HG02798 (cell line): Measurements from ENCODE around the gene SNCA.

Experiments
- ATAC-seq: cut with Tn5 transposase; IDR thresholded peaks from one replicate; pipeline ENCODE4 v1.9.1; 2021; ENCODE audit warnings: mild to moderate bottlenecking; ENCODE audit not compliant: unreplicated experiment, poor library complexity

The SNCA gene

GRCh38 chr4:89757154-89757719 is 79.7 kb downstream of the SNCA start:
- ATAC-seq = no peak

DNA sequence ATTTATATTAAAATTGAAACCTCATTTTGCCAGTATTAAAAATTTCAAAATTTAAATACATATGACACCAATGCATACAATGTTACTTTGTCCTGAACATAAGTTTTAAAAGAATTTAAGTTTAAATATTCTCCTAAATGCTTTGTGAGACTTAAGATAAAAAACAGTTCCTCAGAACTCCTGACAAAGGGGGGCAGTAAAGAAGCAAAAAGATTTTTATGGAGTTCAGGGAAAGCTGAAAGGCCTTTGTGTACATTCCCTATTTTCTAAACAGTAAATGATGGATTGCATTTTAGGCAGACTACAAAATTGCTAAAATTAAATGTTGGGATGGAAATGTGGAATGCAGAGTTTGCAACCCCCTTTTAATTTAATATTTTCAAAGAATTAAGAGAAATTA is 81.7 kb downstream of the SNCA start:
- no peak for ATAC-seq

DNA sequence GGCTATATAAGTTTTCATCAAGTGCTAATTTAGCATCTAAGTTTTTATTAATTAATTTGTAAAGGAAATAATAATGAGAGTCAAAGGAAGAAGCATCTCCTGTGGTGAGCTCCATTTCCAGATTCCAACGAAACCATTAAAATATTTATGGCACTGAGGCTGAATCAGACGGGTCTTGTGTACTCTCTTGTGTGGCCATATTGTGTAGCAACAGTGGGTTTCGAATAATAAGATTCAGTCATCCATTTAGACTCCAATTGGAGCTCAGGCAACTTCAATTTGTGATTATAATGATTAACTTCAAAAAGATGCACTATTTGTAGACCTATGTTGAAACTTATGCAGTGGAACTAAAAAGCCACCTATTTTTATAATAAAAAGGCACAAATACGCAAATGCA is 82.4 kb downstream of the SNCA start:
- ATAC-seq = no peak

- no peak for ATAC-seq
Measured at GRCh38 chr4:89753601-89754066, 83.3 kb downstream of the SNCA start.

DNA sequence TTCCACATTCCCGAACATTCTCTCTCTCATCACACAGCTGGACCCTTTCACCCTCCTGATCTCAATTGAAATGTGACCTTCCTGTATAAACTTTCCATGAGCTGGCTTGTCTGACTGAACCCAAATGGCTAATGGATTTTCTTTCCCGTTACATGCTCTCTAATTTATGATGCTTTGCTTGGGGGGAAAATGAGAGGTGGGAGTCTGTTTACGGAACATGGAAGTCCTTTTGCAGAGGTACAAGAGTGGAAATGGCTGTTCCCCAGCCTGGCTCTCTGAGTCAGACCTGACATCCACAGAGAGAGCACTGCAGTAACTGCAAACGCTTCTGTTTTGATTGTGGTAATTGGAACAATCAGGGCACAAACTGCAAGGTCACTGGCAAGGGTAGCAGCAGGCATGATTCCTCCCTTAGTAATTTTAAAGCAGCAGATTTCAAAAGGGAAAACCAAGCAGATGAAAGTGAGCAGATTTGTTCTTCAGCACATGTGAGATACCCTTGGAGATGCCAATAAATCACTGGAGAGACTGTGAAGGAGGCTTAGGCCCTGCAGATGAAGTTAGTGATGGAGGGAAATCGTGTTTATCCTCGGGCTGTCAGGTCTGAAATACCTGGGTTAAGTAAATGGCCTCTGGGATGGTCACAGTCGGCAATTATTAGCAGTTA is 83.9 kb downstream of the SNCA start:
- ATAC-seq = no peak

DNA sequence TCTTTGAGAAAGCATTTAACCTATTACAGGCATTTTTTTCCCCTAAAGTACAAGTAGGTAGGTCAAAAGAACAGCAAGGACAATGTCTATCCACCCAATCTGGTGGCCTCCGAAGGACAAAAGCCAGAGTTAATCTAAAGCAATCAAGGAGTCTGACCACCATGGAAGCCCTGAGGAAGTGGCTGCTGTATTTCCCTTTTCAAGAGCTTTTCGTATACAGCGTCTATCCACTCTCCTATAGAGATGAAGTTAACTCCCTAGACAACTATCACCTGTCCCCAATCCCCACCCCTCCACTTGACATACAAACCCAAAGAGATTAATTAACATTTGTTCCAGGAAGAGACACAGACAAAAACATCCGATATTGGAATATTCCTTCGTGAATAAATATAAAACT is 85.5 kb downstream of the SNCA start:
- ATAC-seq = no peak

GRCh38 chr4:89746377-89746776 is 90.6 kb downstream of the SNCA start:
- ATAC-seq = no peak

- no peak for ATAC-seq
Measured at GRCh38 chr4:89745708-89746107, 91.3 kb downstream of the SNCA start.

GRCh38 chr4:89744914-89745313 is 92.0 kb downstream of the SNCA start:
- no peak for ATAC-seq

GRCh38 chr4:89741768-89742167 is 95.2 kb downstream of the SNCA start:
- no peak for ATAC-seq

GRCh38 chr4:89739311-89739988 is 97.5 kb downstream of the SNCA start:
- no peak for ATAC-seq

DNA sequence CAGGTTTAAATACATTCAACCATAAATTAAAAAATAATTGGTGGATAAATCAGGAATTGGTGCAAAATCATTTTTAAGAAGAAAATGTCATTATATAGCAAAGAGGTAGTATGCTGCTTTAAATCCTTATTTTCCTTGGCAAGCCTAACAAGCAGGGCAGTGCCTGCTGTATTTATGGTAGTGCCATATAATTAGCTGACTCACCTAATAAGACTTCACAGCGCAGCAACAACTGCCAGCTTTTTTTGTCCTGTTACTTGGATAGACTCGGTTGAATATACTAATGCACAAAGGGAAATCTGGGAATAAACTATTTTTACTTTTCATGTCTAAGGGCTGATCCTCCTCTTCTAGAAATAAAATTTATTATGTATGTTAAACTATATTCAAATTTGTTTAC is 99.1 kb downstream of the SNCA start:
- ATAC-seq = no peak

DNA sequence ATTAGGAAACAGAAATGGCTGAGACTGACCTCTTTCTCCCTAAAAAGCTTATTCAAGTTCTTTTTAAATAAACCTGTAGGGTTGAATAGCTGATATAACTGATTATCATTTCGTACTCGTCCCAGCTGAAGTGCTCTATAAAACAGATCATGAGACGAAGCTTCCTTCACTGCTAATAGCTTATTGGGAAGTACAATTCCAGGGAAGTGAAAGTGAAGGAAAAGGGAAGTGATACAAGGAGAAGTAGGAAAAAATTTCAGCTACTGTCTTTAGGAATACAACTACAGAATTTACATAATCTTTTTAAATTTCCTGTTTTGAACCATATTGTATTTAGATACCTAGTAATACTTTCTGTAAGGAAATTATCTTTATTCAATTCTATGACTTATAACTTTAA is 103.0 kb downstream of the SNCA start:
- ATAC-seq = no peak

DNA sequence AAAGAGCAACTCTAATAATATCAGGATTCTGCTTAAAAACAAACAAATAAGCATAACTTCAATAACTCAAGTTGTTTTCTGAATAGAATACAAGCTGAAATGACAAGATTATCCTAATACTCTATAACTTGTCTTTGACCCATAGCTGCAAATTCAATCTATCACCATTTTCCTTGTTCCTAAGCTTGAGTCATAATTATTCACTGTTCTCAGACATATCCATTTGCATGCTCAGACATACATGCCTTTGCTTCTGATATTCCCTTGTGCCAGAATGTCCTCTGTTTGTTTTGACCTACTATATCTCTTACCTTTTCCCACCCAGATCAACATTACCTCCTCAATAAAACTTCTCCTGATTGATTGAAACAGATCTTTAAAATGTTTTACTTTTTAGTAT is 109.7 kb downstream of the SNCA start:
- ATAC-seq = no peak

- ATAC-seq = no peak
Measured at GRCh38 chr4:89725268-89725667, 111.7 kb downstream of the SNCA start.

GRCh38 chr4:89724716-89725115 is 112.2 kb downstream of the SNCA start:
- ATAC-seq = no peak

DNA sequence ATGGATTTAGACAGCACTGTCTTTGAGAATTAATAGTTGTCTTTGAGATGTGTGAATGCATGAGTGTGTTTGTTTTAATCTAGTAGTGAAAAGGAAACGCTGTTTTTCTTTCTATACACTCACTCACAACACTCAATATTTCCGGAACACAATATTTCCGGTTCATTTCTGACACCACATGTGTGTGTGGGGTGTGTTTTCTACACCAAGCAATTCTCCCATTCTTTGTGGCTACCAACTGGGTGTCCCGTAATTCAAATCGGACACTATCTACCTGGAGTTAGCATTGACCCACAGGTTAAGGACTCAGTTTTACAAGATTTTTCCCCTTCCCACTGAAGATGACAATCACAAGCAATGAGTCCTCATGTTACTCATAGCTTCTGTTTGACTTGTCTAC is 113.9 kb downstream of the SNCA start:
- ATAC-seq = no peak

- ATAC-seq = no peak
Measured at GRCh38 chr4:89722517-89722916, 114.4 kb downstream of the SNCA start.

DNA sequence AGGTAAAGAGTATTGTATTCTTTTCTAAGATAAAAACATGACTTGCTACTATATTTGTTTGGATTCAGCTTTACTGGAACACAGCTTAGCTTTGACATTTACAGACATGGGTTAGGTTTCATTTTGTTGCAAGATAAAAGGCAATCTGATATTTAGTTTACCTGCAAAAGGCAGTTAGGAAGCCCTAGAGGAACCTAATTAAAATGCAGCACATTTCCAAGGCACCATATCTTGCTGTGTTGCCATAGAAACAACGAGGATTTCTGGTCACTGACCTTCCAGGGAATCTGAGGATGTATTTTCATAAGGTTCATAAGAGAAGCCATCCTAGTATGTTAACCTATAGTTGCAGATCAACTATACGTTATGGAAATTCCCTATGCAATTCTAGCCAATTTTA is 116.0 kb downstream of the SNCA start:
- ATAC-seq = no peak

DNA sequence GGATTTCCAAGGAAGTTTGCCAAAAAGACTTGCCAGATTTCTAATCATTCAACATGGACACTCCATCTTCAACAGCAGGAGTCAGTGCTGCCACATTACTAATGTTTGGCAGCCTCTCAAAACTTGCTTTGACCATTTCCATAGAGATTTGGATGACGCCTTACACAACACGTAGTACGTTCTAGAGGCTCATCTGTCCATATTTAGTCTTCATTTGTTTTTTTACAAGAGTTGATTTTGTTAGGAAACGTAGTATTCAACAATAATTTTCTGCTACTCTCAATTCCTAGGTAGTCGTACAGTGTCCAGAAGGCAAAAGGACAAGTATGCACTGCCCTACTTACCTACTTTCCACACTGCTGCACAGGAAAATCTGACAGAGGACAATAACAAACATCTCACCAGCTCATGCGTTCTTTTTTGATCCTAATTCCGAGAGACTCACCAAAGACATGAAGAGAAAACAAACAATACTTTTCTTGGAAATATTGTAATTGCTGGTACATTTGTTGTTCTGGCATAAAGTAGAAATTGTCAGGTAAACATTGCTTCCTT is 117.3 kb downstream of the SNCA start:
- ATAC-seq = no peak

- no peak for ATAC-seq
Measured at GRCh38 chr4:89716893-89717292, 120.1 kb downstream of the SNCA start.

- ATAC-seq = no peak
Measured at GRCh38 chr4:89715631-89716030, 121.3 kb downstream of the SNCA start.
